Measurements from ENCODE around the gene CABYR.

GRCh38 chr18:24189007-24189528, 50.2 kb downstream of the CABYR start:
- TF ChIP-seq EZH2phosphoT487 (IDR thresholded peaks at IDR 0.05; ENCODE audit: borderline replicate concordance, low read length) (no peak), EZH2 (IDR thresholded peaks at IDR 0.05; ENCODE audit: low read length, unreplicated experiment) (no peak)

Data from PC-3 (cell line).